SK-N-SH (cell line): ENCODE data around the gene MLXIP. TPM values are rescaled to one million over a fixed set of nuclear protein-coding genes. Genes with fewer than 3 reads are reported as not detected.

Source experiments
- CTCF ChIA-PET: fragments of 300-600, 350-600 bp; formaldehyde crosslinking; extraction: SDS; loops from one replicate; lab custom pipeline; 2021; lab: Yijun Ruan, JAX
- POLR2A ChIA-PET: fragments of 350-600 bp; sonication (Branson Sonifier 250); formaldehyde crosslinking; extraction: SDS; loops from one replicate; lab custom pipeline; 2020; ENCODE audit warnings: antibody characterized with exemption, inconsistent platforms; lab: Yijun Ruan, JAX
- DNase-seq: peaks from one replicate; pipeline ENCODE4 v3.0.0; 2012
- H2AFZ ChIP-seq: fragments of 200-600 bp; sonication (generic); 2 replicates; pipeline ENCODE4 v1.8.1; 2016; ENCODE audit warnings: antibody characterized with exemption, mild to moderate bottlenecking, low read depth
- H3F3A ChIP-seq: fragments of 200-600 bp; sonication (generic); replicated peaks from 2 replicates; pipeline ENCODE3; 2016; ENCODE audit warnings: antibody characterized with exemption, mild to moderate bottlenecking; ENCODE audit not compliant: insufficient read depth
- H3K27ac ChIP-seq, 2 experiments: fragments of 200-500 bp in 1 of 2; fragments of 200-600 bp in 1 of 2; sonication (Bioruptor generic) in 1 of 2; sonication (generic), shearing (Covaris generic) in 1 of 2; 2 replicates each; pipeline versions ENCODE4 v1.5.1 to v1.6.1; 2014 to 2016; ENCODE audit warnings: low read depth in 2 of 2, inconsistent platforms in 1 of 2, low read length in 1 of 2, mild to moderate bottlenecking in 1 of 2, mixed read lengths in 1 of 2
- H3K27me3 ChIP-seq: fragments of 200-600 bp; sonication (generic), shearing (Covaris generic); 2 replicates; pipeline ENCODE4 v1.6.1; 2016; ENCODE audit warnings: mixed run types; ENCODE audit not compliant: insufficient read depth
- H3K36me3 ChIP-seq, 2 experiments: fragments of 200-500 bp in 1 of 2; fragments of 200-600 bp in 1 of 2; sonication (Bioruptor generic) in 1 of 2; sonication (generic) in 1 of 2; replicated peaks in 1 of 2; 2 replicates each; pipeline versions ENCODE3 to v1.5.1; 2014 to 2016; ENCODE audit warnings: low read length in 1 of 2, mild to moderate bottlenecking in 1 of 2; ENCODE audit not compliant: insufficient read depth in 2 of 2, control insufficient read depth in 1 of 2
- H3K4me1 ChIP-seq, 2 experiments: fragments of 200-500 bp in 1 of 2; fragments of 200-600 bp in 1 of 2; sonication (Bioruptor generic) in 1 of 2; sonication (generic), shearing (Covaris generic) in 1 of 2; 2 replicates each; pipeline versions ENCODE4 v1.5.1 to v1.6.1; 2014 to 2016; ENCODE audit warnings: low read depth in 1 of 2, low read length in 1 of 2, mixed run types in 1 of 2; ENCODE audit not compliant: insufficient read depth in 2 of 2, control insufficient read depth in 1 of 2
- H3K4me2 ChIP-seq: fragments of 200-600 bp; sonication (generic), shearing (Covaris generic); 2 replicates; pipeline ENCODE4 v1.6.1; 2017; ENCODE audit warnings: mixed run types
- H3K4me3 ChIP-seq, 2 experiments: fragments of 200-500 bp in 1 of 2; fragments of 200-600 bp in 1 of 2; sonication (Bioruptor generic) in 1 of 2; sonication (generic), shearing (Covaris generic) in 1 of 2; 2 replicates each; pipeline versions ENCODE4 v1.5.1 to v1.8.1; 2014 to 2016; ENCODE audit warnings: low read depth in 2 of 2, inconsistent platforms in 1 of 2, low read length in 1 of 2, mild to moderate bottlenecking in 1 of 2, mixed read lengths in 1 of 2, moderate library complexity in 1 of 2
- H3K79me2 ChIP-seq: fragments of 200-600 bp; sonication (generic); 2 replicates; pipeline ENCODE4 v1.8.1; 2017; ENCODE audit warnings: mild to moderate bottlenecking; ENCODE audit not compliant: insufficient read depth
- H3K9ac ChIP-seq: fragments of 200-600 bp; sonication (generic); 2 replicates; pipeline ENCODE4 v1.6.1; 2017; ENCODE audit warnings: mixed run types
- H3K9me2 ChIP-seq: fragments of 200-600 bp; sonication (generic); 2 replicates; pipeline ENCODE4 v1.6.1; 2017; ENCODE audit warnings: mixed run types
- H3K9me3 ChIP-seq: fragments of 200-600 bp; sonication (generic); 2 replicates; pipeline ENCODE4 v1.6.1; 2017; ENCODE audit warnings: mixed run types, mild to moderate bottlenecking, moderate library complexity
- H4K20me1 ChIP-seq: fragments of 200-600 bp; sonication (generic); 2 replicates; pipeline ENCODE4 v1.6.1; 2017; ENCODE audit warnings: mild to moderate bottlenecking, mixed run types; ENCODE audit not compliant: insufficient read depth
- CHD2 ChIP-seq: fragments of 150-350 bp; IDR thresholded peaks from 2 replicates; pipeline ENCODE4 v1.6.1; 2018; ENCODE audit warnings: low read length; ENCODE audit not compliant: partially characterized antibody
- EZH2phosphoT487 ChIP-seq: fragments of 200-600 bp; sonication (generic); IDR thresholded peaks from 2 replicates; pipeline ENCODE4 v1.6.1; 2017; ENCODE audit warnings: low read depth, mixed run types, mild to moderate bottlenecking, antibody characterized with exemption, moderate library complexity, borderline replicate concordance
- FOXJ3 ChIP-seq: sonication (generic); formaldehyde crosslinking; IDR thresholded peaks from 2 replicates; pipeline ENCODE4 v1.5.1; 2020; ENCODE audit warnings: mild to moderate bottlenecking, missing genetic modification reagents
- FOXM1 ChIP-seq: IDR thresholded peaks from 2 replicates; pipeline ENCODE4 v1.4.0; 2012; ENCODE audit warnings: low read depth, mild to moderate bottlenecking
- GABPA ChIP-seq: IDR thresholded peaks from 2 replicates; pipeline ENCODE4 v1.4.0; 2012; ENCODE audit warnings: low read depth, mild to moderate bottlenecking
- GATA2 ChIP-seq: sonication (generic); formaldehyde crosslinking; IDR thresholded peaks from 2 replicates; pipeline ENCODE4 v1.5.0; 2020; ENCODE audit warnings: mild to moderate bottlenecking, missing genetic modification reagents
- IRF3 ChIP-seq: fragments of 150-350 bp; IDR thresholded peaks from 2 replicates; pipeline ENCODE4 v1.6.1; 2016; ENCODE audit warnings: mild to moderate bottlenecking, low read depth, low read length
- JUND ChIP-seq: IDR thresholded peaks from 2 replicates; pipeline ENCODE4 v1.4.0; 2012
- MAX ChIP-seq: IDR thresholded peaks from 2 replicates; pipeline ENCODE4 v1.4.0; 2012; ENCODE audit warnings: low read depth
- NFIC ChIP-seq: IDR thresholded peaks from 2 replicates; pipeline ENCODE4 v1.4.0; 2012; ENCODE audit warnings: borderline replicate concordance
- NRF1 ChIP-seq: IDR thresholded peaks from 2 replicates; pipeline ENCODE4 v1.6.1; 2012; ENCODE audit warnings: low read depth, mild to moderate bottlenecking, low read length
- PBX3 ChIP-seq: IDR thresholded peaks from 2 replicates; pipeline ENCODE4; 2012
- REST ChIP-seq: IDR thresholded peaks from 2 replicates; pipeline ENCODE4 v1.6.1; 2012; ENCODE audit warnings: mild to moderate bottlenecking, low read depth, low read length, moderate library complexity
- RFX5 ChIP-seq: IDR thresholded peaks from 2 replicates; pipeline ENCODE4 v1.6.1; 2012; ENCODE audit warnings: mild to moderate bottlenecking, improper control_type of control experiment, low read length
- RXRA ChIP-seq: IDR thresholded peaks from 2 replicates; pipeline ENCODE4 v1.4.0; 2012; ENCODE audit warnings: low read depth, mild to moderate bottlenecking, borderline replicate concordance
- SMC3 ChIP-seq: IDR thresholded peaks from 2 replicates; pipeline ENCODE4 v1.6.1; 2012; ENCODE audit warnings: low read depth, low read length, improper control_type of control experiment
- TAF1 ChIP-seq: IDR thresholded peaks from 2 replicates; pipeline ENCODE4 v1.6.1; 2012; ENCODE audit warnings: low read depth, mild to moderate bottlenecking, low read length, moderate library complexity, borderline replicate concordance
- TCF12 ChIP-seq: IDR thresholded peaks from 2 replicates; pipeline ENCODE4 v1.4.0; 2012
- USF1 ChIP-seq: IDR thresholded peaks from 2 replicates; pipeline ENCODE4 v1.4.0; 2012; ENCODE audit warnings: low read depth, borderline replicate concordance
- USF2 ChIP-seq: fragments of 150-350 bp; IDR thresholded peaks from 2 replicates; pipeline ENCODE4 v1.6.1; 2017; ENCODE audit warnings: antibody characterized with exemption, low read length, low read depth, borderline replicate concordance
- YY1 ChIP-seq: IDR thresholded peaks from 2 replicates; pipeline ENCODE4 v1.4.0; 2012; ENCODE audit warnings: low read depth, mild to moderate bottlenecking
- WGBS: methylation state at CpG from one replicate; pipeline ENCODE4 v1.1.6; 2017; ENCODE audit warnings: low lambda C conversion rate; 5-methylcytosine and 5-hydroxymethylcytosine counted together
- polyA plus RNA-seq, 3 experiments: library from polyadenylated mRNA; depleted of rRNA; stranded (reverse); fragments of >200 nt; gene quantifications; 2 replicates each; pipeline ENCODE4 v1.2.3, GENCODE V29; 2012

The MLXIP gene
- polyA plus RNA-seq, 1 of the 3 experiments (the other 2 are of a cell fraction) = 11.0 TPM

GRCh38 chr12:122137681-122138080, 59.1 kb downstream of the MLXIP start:
- ChIA-PET CTCF (interaction anchor here (0.8 to 2.3 kb wide), 6 partner anchors 9 to 218 kb away, joined by 3 to 11 read pairs (median 5); no protein-coding TSS in a partner anchor), POLR2A (no interaction called here)
- Histone ChIP-seq H3K27ac (no peak overlapping the region), H3K9me2 (no peaks in the 10 kb centered on the region), H3K4me1 (no peaks in the 10 kb centered on the region), H3F3A (no peaks in the 10 kb centered on the region), H3K4me2 (no peak overlapping the region), H3K9ac (no peak overlapping the region), H4K20me1 (no peaks in the 10 kb centered on the region), H2AFZ (no peak overlapping the region), H3K4me3 (no peak overlapping the region), H3K9me3 (no peaks in the 10 kb centered on the region), H3K27me3 (no peaks in the 10 kb centered on the region), H3K36me3 (peaks cover 17 to 53% of the 10 kb centered on the region in 2 experiments), H3K79me2 (no peaks in the 10 kb centered on the region)
- TF ChIP-seq TAF1 (no peak), MAX (no peak), FOXM1 (no peak), FOXJ3 (CRISPR knock-in tag) (no peak), USF2 (no peak), YY1 (no peak), NFIC (no peak)
- no peak for DNase-seq
- 96% methylated on average over 7 of the region's 11 CpGs for WGBS

- Histone ChIP-seq H3K9me3 (no peaks in the 10 kb centered on the region), H3K27ac (no peak overlapping the region), H3K4me3 (no peak overlapping the region), H3K27me3 (no peaks in the 10 kb centered on the region), H3K4me2 (no peak overlapping the region), H3K4me1 (no peaks in the 10 kb centered on the region), H3K9me2 (no peaks in the 10 kb centered on the region), H3K36me3 (peaks cover 17 to 53% of the 10 kb centered on the region in 2 experiments), H4K20me1 (no peaks in the 10 kb centered on the region), H3K9ac (no peak overlapping the region), H3K79me2 (no peaks in the 10 kb centered on the region), H3F3A (no peaks in the 10 kb centered on the region), H2AFZ (no peak overlapping the region)
- ChIA-PET CTCF (interaction anchor here (0.8 to 2.3 kb wide), 6 partner anchors 10 to 218 kb away, joined by 3 to 11 read pairs (median 5); no protein-coding TSS in a partner anchor), POLR2A (interaction anchor here (0.8 kb wide), 1 partner anchor 11 kb away, joined by 3 read pairs; no protein-coding TSS in a partner anchor)
- 98% methylated on average over 10 of the region's 11 CpGs for WGBS
- DNase-seq = no peak
- TF ChIP-seq FOXM1 = no peak
- no peak for TF ChIP-seq NRF1
- no peak for TF ChIP-seq USF1
- no peak for TF ChIP-seq EZH2phosphoT487
- TF ChIP-seq IRF3 = no peak
- no peak for TF ChIP-seq REST
- TF ChIP-seq GABPA = no peak
- TF ChIP-seq CHD2 = no peak
- no peak for TF ChIP-seq PBX3
- TF ChIP-seq JUND = no peak
- TF ChIP-seq RXRA = no peak
- no peak for TF ChIP-seq SMC3
- no peak for TF ChIP-seq RFX5
- TF ChIP-seq TCF12 = no peak
- TF ChIP-seq GATA2 (CRISPR knock-in tag) = no peak
- TF ChIP-seq TAF1 = no peak
These were observed 59.6 kb downstream of the MLXIP start for GRCh38 chr12:122138181-122138580.
